ENCODE results near the gene TIMP2.

TIMP2 gene

DNA sequence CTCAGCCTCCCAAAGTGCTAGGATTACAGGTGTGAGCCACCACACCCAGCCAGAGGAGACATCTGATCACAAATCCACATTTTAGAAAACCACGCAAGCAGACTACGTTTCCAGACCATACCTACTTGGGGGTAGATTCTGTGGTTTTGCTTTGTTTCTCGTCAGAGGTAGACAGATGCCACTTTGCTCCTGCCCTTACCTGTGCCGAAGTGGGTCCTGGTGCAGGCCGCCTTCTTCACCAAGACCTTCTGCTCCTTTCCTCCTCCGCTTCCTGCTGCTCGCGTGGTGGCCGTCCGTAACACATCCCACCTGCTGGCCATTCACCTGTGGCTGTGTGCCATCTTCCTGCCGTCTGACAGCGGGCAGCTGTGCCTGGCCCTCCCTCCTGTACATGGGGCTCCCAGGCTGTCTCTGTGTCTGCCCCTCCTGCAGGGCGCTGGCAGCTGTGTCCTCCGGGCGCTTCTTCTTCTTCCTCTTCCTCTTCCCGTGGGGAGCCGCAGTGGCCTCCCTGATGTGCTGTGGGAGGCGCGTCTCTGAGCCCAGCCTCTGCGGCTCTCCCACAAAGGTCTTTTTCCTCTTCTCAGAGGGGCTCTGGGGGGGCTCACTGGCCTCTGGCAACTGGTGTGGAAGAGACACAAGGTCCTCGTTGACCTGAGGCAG, 121.9 kb downstream of the TIMP2 start:
- H3K27ac ChIP-seq: no peak overlapping the region
- TF ChIP-seq ZFX (IDR thresholded peaks at IDR 0.05): no peak
- TF ChIP-seq, protein P1, sequence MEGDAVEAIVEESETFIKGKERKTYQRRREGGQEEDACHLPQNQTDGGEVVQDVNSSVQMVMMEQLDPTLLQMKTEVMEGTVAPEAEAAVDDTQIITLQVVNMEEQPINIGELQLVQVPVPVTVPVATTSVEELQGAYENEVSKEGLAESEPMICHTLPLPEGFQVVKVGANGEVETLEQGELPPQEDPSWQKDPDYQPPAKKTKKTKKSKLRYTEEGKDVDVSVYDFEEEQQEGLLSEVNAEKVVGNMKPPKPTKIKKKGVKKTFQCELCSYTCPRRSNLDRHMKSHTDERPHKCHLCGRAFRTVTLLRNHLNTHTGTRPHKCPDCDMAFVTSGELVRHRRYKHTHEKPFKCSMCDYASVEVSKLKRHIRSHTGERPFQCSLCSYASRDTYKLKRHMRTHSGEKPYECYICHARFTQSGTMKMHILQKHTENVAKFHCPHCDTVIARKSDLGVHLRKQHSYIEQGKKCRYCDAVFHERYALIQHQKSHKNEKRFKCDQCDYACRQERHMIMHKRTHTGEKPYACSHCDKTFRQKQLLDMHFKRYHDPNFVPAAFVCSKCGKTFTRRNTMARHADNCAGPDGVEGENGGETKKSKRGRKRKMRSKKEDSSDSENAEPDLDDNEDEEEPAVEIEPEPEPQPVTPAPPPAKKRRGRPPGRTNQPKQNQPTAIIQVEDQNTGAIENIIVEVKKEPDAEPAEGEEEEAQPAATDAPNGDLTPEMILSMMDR (conservative IDR thresholded peaks at IDR 0.05): no peak

Measured in C4-2B (cell line).